Neural cell (in vitro differentiated cells): ENCODE data around the gene POLN.

Experiments
- CTCF ChIP-seq: fragments of 450-650 bp; IDR thresholded peaks from 2 replicates; pipeline ENCODE4 v1.5.1; 2014; ENCODE audit warnings: antibody characterized with exemption, mild to moderate bottlenecking, moderate library complexity; ENCODE audit not compliant: poor library complexity, severe bottlenecking
- EZH2 ChIP-seq: fragments of 200-600, 300-800 bp; shearing (Covaris generic), sonication (generic); IDR thresholded peaks from 2 replicates; pipeline ENCODE4 v1.6.1; 2014; ENCODE audit warnings: antibody characterized with exemption, low read length, borderline replicate concordance, mild to moderate bottlenecking; ENCODE audit not compliant: insufficient read depth, poor library complexity, severe bottlenecking
- POLR2AphosphoS5 ChIP-seq: IDR thresholded peaks from 2 replicates; pipeline ENCODE4 v1.6.1; 2012
- SMC3 ChIP-seq: fragments of 450-650 bp; conservative IDR thresholded peaks from 2 replicates; pipeline ENCODE4 v1.6.1; 2014; ENCODE audit warnings: antibody characterized with exemption, mild to moderate bottlenecking, moderate library complexity; ENCODE audit not compliant: poor library complexity

DNA sequence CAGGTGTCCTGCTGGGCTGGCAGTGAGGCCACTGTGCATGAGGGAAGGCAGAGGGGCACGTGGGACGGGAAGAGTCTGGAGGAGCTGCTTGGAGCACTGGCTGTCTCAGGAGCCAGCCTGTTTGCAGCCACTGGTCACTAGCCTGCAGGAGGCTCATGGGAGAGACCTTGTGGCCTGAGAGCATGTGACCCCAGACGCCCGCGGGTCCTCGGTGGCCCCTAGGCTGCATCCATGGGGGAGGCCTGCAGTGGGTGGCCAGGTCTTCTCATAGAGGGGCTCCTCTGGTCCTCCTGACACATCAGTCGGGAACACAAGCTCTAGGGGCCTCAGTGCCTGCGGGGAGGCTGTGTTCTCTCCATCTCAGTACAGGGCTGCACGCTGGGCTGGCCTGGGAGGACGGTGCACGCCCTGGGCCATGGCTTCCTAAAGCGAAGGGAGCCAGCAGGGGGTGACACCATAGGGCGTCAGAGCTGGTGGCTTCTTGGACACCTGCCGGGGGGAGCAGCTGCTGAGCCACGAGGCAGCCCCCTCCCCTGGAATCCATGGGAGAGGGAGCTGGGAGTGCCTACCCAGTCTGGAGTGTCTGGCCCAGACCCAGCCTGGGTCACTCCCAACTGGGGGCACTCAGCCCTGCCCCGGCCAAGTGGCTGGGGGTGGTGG is 170.5 kb downstream of the POLN start:
- no peak for TF ChIP-seq CTCF
- no peak for TF ChIP-seq SMC3
- TF ChIP-seq EZH2 = no peak
- no peak for TF ChIP-seq POLR2AphosphoS5
